Left ventricle myocardium inferior (tissue), 1 donor: Measurements from ENCODE around the gene ADCYAP1R1. TPM values are rescaled to one million over a fixed set of nuclear protein-coding genes. Genes with fewer than 3 reads are reported as not detected.

ENCODE experiments used
- DNase-seq: peaks from one replicate; pipeline ENCODE4 v3.0.0-alpha.2; 2020
- H3K27ac ChIP-seq: fragments of 200-600 bp; replicated peaks from 2 replicates; pipeline ENCODE4 v1.8.0; 2021
- H3K27me3 ChIP-seq: fragments of 200-600 bp; 2 replicates; pipeline ENCODE4 v1.8.0; 2021; ENCODE audit warnings: low read depth
- H3K36me3 ChIP-seq: fragments of 200-600 bp; 2 replicates; pipeline ENCODE4 v1.8.0; 2021
- H3K4me1 ChIP-seq: fragments of 200-600 bp; 2 replicates; pipeline ENCODE4 v1.8.0; 2021
- H3K4me3 ChIP-seq: fragments of 200-600 bp; 2 replicates; pipeline ENCODE4 v1.8.0; 2021; ENCODE audit warnings: mild to moderate bottlenecking, moderate library complexity
- H3K9me3 ChIP-seq: fragments of 200-600 bp; replicated peaks from 2 replicates; pipeline ENCODE4 v1.8.0; 2021
- CTCF ChIP-seq: fragments of 200-600 bp; IDR thresholded peaks from 2 replicates; pipeline ENCODE4 v1.8.0; 2021; ENCODE audit warnings: antibody characterized with exemption, mild to moderate bottlenecking, borderline replicate concordance
- intact Hi-C: fragments of 100-400 bp; cut with micrococcal nuclease; formaldehyde crosslinking; loops from one replicate; pipeline ENCODE4 v1.11.0; 2022
- total RNA-seq: library from RNA; stranded (reverse); fragmentation: NEBNext Ultra II Directional; extraction: Animal tissue kit (Norgen Biotek cat#: 25700); gene quantifications from one replicate; pipeline ENCODE4 v1.2.1, GENCODE V29; 2021
- donor health status: DM: no; HTN: yes; CAD: no; lungs with severe emphysema.

Gene ADCYAP1R1
- total RNA-seq, 1 donor from 2014 or later, result 2.5 TPM

GRCh38 chr7:31054608-31055278, 2.6 kb downstream of the ADCYAP1R1 start:
- Histone ChIP-seq H3K27me3 (peaks cover 83% of the 10 kb centered on the region), H3K36me3 (no peaks in the 10 kb centered on the region), H3K4me1 (peaks cover 36% of the 10 kb centered on the region), H3K4me3 (peak overlapping the region; percentile 72), H3K27ac (no peak overlapping the region), H3K9me3 (no peaks in the 10 kb centered on the region)
- no peak for DNase-seq
- no peak for TF ChIP-seq CTCF
- intact Hi-C loops, result no loop called here

GRCh38 chr7:31055471-31055870, 3.4 kb downstream of the ADCYAP1R1 start:
- peaks cover 36% of the 10 kb centered on the region for H3K4me1 ChIP-seq
- no peak overlapping the region for H3K4me3 ChIP-seq
- H3K27me3 ChIP-seq, result peaks cover 76% of the 10 kb centered on the region
- H3K9me3 ChIP-seq, result no peaks in the 10 kb centered on the region
- intact Hi-C loops, result no loop called here
- no peak for TF ChIP-seq CTCF
- H3K27ac ChIP-seq, result no peak overlapping the region
- DNase-seq, result no peak
- no peaks in the 10 kb centered on the region for H3K36me3 ChIP-seq

GRCh38 chr7:31056775-31057346, 4.8 kb downstream of the ADCYAP1R1 start:
- Histone ChIP-seq H3K27me3 (peaks cover 71% of the 10 kb centered on the region), H3K9me3 (no peaks in the 10 kb centered on the region), H3K27ac (no peak overlapping the region), H3K4me1 (peaks cover 39% of the 10 kb centered on the region), H3K4me3 (no peak overlapping the region), H3K36me3 (no peaks in the 10 kb centered on the region)
- intact Hi-C loops, result no loop called here
- no peak for TF ChIP-seq CTCF
- DNase-seq, result no peak

- no peak for TF ChIP-seq CTCF
- H3K36me3 ChIP-seq, result no peaks in the 10 kb centered on the region
- DNase-seq, result no peak
- intact Hi-C loops, result no loop called here
- peaks cover 32% of the 10 kb centered on the region for H3K4me1 ChIP-seq
- H3K9me3 ChIP-seq, result no peaks in the 10 kb centered on the region
- H3K4me3 ChIP-seq, result no peak overlapping the region
- peaks cover 71% of the 10 kb centered on the region for H3K27me3 ChIP-seq
- no peak overlapping the region for H3K27ac ChIP-seq
Observed at GRCh38 chr7:31058122-31058521, 6.0 kb downstream of the ADCYAP1R1 start.

- Histone ChIP-seq H3K27ac (no peak overlapping the region), H3K9me3 (no peaks in the 10 kb centered on the region), H3K36me3 (no peaks in the 10 kb centered on the region), H3K27me3 (peaks cover 65% of the 10 kb centered on the region), H3K4me3 (no peak overlapping the region), H3K4me1 (peaks cover 26% of the 10 kb centered on the region)
- TF ChIP-seq CTCF, result no peak
- DNase-seq, result no peak
- intact Hi-C loops, result no loop called here
Observed at GRCh38 chr7:31058688-31059087, 6.6 kb downstream of the ADCYAP1R1 start.
